ENCODE measurements around the gene ULK1. TPM values are rescaled to one million over a fixed set of nuclear protein-coding genes. Genes with fewer than 3 reads are reported as not detected.
A peak's percentile ranks its signal among the peaks of the same experiment; 100 is the strongest.

The ULK1 gene
- total RNA-seq, 1 experiment from 2014 or later: 34.2 TPM

- H3K27me3 ChIP-seq (ENCODE audit: insufficient read depth, low read length): no peaks in the 10 kb centered on the region
- H3K36me3 ChIP-seq (ENCODE audit: control insufficient read depth in 1 of 2, insufficient read depth in 2 of 2, low read length in 2 of 2): peaks cover 0 to 6% of the 10 kb centered on the region in 2 experiments; a peak in 1 of 4 replicates
- ATAC-seq (peak; percentile 15; the same call in 1 of the 2 replicates), DNase-seq (ENCODE audit: low read depth, low spot score) (no peak)
- H3K27ac ChIP-seq (ENCODE audit: low read depth, low read length): no peak overlapping the region
- H3K4me2 ChIP-seq (ENCODE audit: low read length): no peak overlapping the region
- H3K9ac ChIP-seq (ENCODE audit: low read length): no peak overlapping the region
- no peaks in the 10 kb centered on the region for H3K9me2 ChIP-seq (ENCODE audit: insufficient read depth)
- no peaks in the 10 kb centered on the region for H3K79me2 ChIP-seq (ENCODE audit: insufficient read depth, low read length)
- H3K4me1 ChIP-seq (ENCODE audit: control insufficient read depth in 1 of 2, insufficient read depth in 2 of 2, low read length in 2 of 2): no peaks in the 10 kb centered on the region
- ChIA-PET RAD21 (ENCODE audit: low non-redundant PET in 1 of 2, low total read pairs in 2 of 2, uncharacterized antibody in 2 of 2, unreplicated experiment in 2 of 2) (no interaction called here), CTCF (no interaction called here), POLR2A (no interaction called here)
- TF ChIP-seq REST (IDR thresholded peaks at IDR 0.05; ENCODE audit: low read depth) (no peak), ELF1 (IDR thresholded peaks at IDR 0.05; ENCODE audit: borderline replicate concordance, low read depth) (no peak), TCF7L2 (IDR thresholded peaks at IDR 0.05; ENCODE audit: borderline replicate concordance, extremely low read depth, insufficient read depth, insufficient read length) (no peak), ZFX (IDR thresholded peaks at IDR 0.05) (no peak), SIN3A (IDR thresholded peaks at IDR 0.05; ENCODE audit: low read depth) (no peak), RAD21 (IDR thresholded peaks at IDR 0.05; ENCODE audit: low read depth) (no peak), FOSL1 (IDR thresholded peaks at IDR 0.05; ENCODE audit: low read depth) (no peak), YY1 (IDR thresholded peaks at IDR 0.05; ENCODE audit: extremely low read depth, insufficient replicate concordance, low read depth, low read length) (no peak), ZBTB33 (IDR thresholded peaks at IDR 0.05; ENCODE audit: extremely low read depth, insufficient replicate concordance, low read length) (no peak), CTCF (IDR thresholded peaks at IDR 0.05 in 2 of 3, conservative IDR thresholded peaks at IDR 0.05 in 1 of 3; ENCODE audit: borderline replicate concordance in 1 of 3, insufficient read depth in 1 of 3, low read depth in 2 of 3, low read length in 2 of 3) (no peak), CBX3 (IDR thresholded peaks at IDR 0.05; ENCODE audit: low read depth) (no peak), SRF (IDR thresholded peaks at IDR 0.05; ENCODE audit: low read depth) (no peak), JUND (IDR thresholded peaks at IDR 0.05) (no peak), CEBPB (IDR thresholded peaks at IDR 0.05; ENCODE audit: low read depth) (no peak), ZNF274 (IDR thresholded peaks at IDR 0.05; ENCODE audit: low read depth, low read length) (no peak), SP1 (IDR thresholded peaks at IDR 0.05; ENCODE audit: low read depth) (no peak)
- H3K4me3 ChIP-seq (replicated peaks in 1 of 2; ENCODE audit: low read depth in 1 of 2, low read length in 2 of 2): no peak overlapping the region
- H2AFZ ChIP-seq (ENCODE audit: low read depth, low read length, poor library complexity, severe bottlenecking): no peak overlapping the region
- no peaks in the 10 kb centered on the region for H3K9me3 ChIP-seq (ENCODE audit: control insufficient read depth in 1 of 2, insufficient read depth in 1 of 2, low read depth in 1 of 2, low read length in 2 of 2)
- no TSS peak for BruUV-seq (replicated peaks)
- no peaks in the 10 kb centered on the region for H4K20me1 ChIP-seq (ENCODE audit: insufficient read depth)
- intact Hi-C loops (cut with micrococcal nuclease): no loop called here
Measured at GRCh38 chr12:131919366-131920156, 25.1 kb downstream of the ULK1 start.

Measured in HCT116 (cell line).